GM10266 (cell line): ENCODE data around the gene DNAJA3.

Experiments used
- DNase-seq: peaks from one replicate; pipeline ENCODE4 v3.0.0; 2012; ENCODE audit errors: extremely low spot score
- TF ChIP-seq, protein P1 (sequence below): IDR thresholded peaks from 2 replicates; pipeline ENCODE4 v1.5.1; 2012; ENCODE audit warnings: mild to moderate bottlenecking, low read depth; ENCODE audit not compliant: control insufficient read depth, insufficient read depth; ENCODE audit errors: missing control alignments

Gene DNAJA3

DNA sequence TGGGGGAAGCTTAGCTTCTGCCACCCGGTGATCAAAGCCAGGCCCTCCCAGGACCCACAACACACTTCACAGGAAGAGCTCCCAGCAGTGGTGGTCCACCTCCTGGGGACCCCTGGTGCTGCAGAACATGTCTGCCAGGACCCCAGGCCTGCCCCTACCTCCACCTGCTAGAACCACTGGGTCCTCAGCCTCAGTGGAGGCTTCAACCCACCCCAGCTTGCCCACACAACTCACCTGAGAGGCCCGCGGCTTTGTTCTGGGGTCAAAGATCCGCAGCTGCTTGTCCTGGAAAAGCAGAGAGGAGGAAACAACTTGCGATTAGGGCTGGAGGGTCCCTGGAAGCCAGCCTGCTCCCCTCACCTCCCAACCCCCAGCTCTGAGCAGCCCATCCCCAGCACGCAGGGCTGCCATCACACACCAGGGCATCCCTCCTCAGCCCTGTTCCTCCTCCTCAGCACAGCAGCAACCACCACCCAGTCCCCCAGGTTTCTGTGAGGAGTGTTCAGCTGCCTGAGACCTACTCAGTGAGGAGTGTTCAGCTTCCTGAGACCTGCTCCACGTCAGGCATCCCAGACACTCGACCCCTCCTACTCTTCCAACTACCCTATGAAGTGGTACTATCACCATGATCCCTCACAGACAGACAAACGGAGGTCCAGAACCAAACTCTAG, 30.5 kb upstream of the DNAJA3 start:
- no peak for DNase-seq
- TF ChIP-seq, protein P1, sequence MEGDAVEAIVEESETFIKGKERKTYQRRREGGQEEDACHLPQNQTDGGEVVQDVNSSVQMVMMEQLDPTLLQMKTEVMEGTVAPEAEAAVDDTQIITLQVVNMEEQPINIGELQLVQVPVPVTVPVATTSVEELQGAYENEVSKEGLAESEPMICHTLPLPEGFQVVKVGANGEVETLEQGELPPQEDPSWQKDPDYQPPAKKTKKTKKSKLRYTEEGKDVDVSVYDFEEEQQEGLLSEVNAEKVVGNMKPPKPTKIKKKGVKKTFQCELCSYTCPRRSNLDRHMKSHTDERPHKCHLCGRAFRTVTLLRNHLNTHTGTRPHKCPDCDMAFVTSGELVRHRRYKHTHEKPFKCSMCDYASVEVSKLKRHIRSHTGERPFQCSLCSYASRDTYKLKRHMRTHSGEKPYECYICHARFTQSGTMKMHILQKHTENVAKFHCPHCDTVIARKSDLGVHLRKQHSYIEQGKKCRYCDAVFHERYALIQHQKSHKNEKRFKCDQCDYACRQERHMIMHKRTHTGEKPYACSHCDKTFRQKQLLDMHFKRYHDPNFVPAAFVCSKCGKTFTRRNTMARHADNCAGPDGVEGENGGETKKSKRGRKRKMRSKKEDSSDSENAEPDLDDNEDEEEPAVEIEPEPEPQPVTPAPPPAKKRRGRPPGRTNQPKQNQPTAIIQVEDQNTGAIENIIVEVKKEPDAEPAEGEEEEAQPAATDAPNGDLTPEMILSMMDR, result no peak

DNA sequence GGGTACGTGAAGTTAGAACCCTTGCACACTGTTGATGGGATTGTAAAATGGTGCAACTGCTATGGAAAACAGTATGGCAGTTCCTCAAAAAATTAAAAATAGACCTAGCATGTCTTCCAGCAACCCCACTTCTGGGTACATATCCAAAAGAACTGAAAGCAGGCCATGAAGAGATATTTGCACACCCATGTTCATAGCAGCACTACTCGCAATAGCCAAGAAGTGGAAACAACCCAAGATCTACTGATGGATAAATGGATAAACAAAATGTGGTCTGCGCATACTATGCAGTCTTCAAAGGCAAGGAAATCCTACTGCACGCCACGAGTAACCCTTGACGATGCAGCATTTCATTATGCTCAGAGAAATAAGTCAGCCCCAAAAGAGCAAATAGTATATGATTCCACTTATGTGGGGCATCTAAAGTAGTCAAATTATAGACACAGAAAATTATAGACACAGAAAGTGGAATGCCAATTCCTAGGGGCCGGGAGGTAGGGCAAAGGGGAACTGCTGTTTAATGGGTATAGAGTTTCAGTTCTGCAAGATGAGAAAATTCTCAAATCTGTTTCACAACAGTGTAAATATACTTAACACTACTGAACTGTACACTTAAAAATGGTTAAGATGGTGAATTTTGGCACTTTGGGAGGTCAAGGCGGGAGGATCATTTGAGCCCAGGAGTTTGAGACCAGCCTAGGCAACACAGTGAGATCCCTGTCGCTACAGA, 26.5 kb upstream of the DNAJA3 start:
- DNase-seq, result no peak
- TF ChIP-seq, protein P1, result no peak

DNA sequence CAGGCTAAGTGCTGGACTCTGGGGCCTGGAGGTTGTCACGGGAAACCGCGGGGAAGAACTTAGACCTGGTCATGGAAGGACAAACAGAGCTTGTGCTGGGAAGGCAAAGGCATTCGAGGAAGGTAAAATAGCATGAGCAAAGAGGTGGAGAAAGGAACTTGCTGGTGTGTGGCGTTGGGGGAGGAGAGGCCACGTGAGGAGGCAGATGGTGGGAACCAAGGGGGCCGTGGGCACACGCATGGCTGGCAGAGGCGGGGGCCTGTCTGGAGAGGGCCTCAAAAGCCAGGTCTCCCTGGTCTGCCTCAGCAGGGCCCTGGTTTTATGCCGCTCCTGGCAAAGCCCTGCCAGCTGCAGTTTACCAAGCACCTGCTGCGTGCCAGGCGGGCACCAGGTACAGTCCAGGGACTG, 24.6 kb upstream of the DNAJA3 start:
- DNase-seq, result no peak
- TF ChIP-seq, protein P1, result no peak

DNA sequence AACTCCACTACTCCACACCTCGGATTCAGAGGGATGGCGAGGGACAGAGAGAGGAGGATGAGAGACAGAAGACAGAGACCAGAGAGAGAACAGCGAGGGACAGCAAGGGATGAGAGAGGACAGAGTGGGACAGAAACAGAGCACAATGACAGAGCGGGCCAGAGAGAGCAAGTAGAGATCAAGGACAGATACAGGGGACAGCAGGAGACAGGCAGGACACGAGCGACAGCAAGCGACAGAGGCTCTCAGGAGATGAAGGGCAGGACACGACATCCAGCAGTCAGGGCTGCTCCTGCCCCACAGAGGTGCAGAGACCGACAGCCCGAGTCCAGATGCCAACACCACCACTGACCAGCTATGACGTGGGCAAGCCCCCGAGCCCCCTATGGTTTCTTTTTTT, 24.2 kb upstream of the DNAJA3 start:
- TF ChIP-seq, protein P1, result no peak
- no peak for DNase-seq

DNA sequence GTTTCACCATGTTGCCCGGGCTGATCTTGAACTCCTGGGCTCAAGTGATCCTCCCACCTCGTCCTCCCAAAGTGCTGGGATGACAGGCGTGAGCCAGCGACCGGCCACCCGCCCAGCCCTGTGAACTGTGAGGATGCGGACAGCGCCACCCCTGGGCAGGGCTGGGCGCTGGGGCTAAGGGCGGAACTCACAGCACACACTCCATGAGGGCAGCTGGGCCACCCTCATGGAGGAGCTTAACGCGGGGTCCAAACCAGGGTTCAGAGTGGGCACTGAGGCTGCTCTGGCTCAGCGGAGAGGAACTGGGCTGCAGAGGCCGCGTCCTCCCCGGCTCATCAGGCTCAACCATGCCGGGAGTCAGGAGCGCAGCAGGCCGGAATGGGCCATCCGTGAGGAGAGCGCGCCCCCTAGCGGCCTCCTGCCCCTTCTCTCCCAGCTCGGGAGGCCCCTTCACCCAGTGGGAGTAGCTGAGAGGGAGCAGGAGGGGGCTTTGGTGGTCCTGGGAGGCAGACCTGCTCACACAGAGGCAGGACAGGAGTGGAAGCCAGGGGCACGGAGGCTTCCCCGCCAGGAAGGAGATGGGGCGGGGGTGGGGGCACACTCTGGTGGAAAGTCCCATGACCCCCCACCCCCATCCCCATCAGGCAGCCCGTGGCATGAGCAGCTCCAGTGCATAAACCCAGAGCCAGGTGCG, 23.1 kb upstream of the DNAJA3 start:
- peak; percentile 90 for DNase-seq
- TF ChIP-seq, protein P1, result peak; percentile 92

DNA sequence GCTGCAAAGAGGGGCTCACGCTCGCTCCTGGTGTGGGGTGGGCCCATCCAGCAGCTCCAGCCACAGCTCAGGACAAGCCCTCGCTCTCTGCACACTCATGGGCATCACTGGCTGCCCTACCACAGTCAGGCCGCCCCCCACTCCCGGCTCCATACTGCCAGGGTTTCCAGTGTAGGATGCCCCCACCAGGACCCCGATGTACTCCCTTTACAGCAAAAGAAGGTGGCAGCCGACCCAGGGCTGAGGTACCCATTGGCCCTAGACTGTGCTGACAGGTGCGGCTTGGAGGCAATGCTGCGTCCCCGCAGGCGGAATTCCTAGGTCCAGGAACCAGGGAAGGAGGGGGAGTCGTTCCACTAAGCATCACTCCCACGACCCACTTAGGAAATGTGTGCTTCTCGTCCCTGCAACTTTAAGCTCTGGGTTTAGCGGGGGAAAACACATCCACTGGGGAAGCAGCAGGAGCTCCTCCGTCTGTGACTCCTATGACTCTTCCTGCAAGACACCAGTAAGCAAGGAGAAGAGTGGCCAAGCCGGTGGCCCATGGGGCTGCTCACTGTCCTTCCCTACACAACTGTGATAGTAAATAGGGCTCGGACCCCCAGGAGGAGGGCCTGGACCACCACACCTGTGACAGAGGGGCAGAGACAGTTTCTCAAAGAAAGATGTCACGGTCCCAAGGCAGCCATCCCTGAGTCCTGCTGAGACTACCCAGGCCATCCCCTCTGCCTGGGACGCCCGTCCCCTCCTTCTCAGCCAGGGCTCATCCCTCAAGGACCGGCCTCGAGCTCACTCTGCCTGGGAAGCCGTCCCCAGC, 22.3 kb upstream of the DNAJA3 start:
- TF ChIP-seq, protein P1, result no peak
- no peak for DNase-seq
